Epidermal melanocyte (primary cell): ENCODE measurements around the gene TBX1.
"Not testable (repeated sequence)": the region's sequence is repeated elsewhere in the genome, so short reads cannot be mapped to it uniquely, and the experiment has no call there.

ENCODE experiments used
- DNase-seq: peaks from one replicate; pipeline ENCODE4 v3.0.0; 2011; ENCODE audit warnings: low spot score; ENCODE audit not compliant: insufficient read length

TBX1 gene

DNA sequence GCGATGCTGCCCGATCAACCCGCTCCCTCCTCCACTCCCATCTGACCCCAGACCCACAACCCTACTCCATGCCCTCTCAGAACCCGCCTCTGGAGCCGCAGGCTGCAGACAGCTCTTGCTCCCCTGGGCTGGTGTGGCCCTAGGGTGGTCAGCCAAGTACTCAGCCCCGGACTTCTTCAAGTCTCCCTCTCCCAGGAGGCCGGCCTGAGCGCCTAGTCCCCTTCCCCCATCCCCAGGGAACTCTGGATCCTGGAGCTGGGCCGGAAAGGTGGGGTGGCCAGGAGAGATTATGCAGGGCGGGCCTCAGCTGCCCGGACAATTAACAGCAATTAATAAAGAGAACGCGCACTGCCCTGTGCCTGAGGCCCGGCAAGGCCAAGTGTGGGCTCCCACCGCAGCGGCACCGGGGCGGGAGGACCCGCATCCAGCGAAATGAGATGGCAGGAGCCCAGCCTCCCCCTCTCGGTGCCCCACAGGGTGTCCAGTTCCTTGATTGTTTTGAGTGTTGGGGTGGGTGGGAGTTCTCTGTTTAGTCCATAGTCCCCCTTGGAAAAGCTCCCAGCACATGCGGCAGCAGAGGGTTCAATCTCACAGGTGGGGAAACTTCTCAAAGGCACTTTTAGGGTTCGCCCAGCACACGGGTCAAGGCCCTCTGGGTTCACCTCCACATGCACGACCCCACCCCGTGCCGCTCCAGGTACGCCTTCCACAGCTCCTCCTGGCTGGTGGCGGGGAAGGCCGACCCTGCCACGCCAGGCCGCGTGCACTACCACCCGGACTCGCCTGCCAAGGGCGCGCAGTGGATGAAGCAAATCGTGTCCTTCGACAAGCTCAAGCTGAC is 3.1 kb downstream of the TBX1 start:
- DNase-seq, result no peak

DNA sequence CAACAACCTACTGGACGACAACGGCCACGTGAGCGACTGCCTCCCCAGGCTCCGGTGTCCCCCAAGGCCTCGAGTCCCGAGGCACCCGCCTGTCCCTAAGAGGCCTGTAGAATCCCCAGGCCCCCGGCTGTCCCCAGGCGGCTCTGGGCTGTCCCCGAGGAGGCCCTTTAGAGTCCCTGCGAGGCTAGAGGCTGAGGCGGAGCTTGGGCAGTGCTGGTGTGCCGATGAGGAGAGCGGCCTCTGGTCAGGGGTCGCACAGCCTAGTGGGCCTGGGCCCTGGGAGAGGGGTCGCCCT is 3.7 kb downstream of the TBX1 start:
- DNase-seq, result no peak

DNA sequence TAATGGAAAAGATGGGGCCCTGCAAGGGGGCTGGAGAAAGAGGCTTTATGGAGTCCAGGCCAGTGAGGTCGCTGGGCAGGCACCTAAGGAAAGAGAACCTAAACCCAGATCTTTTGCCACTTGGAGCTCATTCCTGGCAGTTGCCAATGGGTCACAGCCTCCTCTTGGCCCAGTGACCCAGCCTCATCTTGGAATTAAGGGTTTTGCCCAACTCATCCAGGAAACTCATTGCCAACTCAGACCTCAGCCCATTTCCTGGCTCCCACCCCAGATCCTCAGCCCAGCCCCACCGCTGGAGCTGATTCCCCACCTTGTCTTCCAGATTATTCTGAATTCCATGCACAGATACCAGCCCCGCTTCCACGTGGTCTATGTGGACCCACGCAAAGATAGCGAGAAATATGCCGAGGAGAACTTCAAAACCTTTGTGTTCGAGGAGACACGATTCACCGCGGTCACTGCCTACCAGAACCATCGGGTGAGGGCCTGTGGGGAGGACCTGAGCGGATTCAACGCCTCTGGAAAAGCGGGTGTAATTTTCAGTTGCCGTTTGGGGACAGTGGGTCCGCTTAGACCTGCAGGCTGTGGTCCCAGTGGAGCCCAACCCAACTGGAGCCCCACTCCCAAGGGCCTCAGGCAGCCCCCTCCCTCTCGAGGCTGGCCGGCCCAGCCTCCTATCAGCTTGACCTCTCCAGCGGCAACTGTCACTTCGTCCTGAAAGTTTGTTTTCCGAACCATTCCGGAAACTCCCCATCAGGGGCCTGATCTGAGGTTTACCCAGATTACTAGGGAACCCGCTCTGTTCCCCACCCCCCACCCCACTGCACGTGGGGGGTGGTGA is 4.3 kb downstream of the TBX1 start:
- no peak for DNase-seq

DNA sequence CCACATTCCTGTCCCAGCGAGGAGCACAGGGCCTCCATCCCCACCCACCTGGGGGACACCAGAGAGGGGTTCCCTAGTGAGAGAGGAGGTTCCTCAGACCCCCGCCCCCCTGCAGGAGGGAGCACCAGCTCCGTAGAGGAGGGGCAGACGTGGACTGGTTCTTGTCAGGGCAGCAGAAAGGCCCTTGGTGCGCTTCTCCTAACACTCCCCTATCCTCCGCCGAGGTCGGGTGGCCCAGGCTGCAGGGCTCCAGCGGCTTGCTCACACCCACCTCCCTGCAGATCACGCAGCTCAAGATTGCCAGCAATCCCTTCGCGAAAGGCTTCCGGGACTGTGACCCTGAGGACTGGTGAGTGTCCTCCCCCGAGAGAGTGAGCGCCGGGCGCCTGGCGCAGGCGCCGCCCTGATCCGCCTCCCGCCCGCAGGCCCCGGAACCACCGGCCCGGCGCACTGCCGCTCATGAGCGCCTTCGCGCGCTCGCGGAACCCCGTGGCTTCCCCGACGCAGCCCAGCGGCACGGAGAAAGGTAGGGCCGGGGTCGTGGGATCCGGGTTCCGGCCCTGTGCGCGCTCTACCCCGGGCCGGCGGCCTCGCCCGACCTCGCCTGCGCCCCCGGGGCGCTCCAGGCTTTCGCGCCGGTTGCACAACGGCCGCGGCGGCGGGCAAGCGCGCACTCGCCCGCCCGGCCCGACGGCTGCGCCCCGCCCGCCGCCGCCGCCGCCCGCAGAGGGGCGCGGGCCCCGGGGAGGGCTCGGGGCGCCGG is 5.1 kb downstream of the TBX1 start:
- no peak for DNase-seq

DNA sequence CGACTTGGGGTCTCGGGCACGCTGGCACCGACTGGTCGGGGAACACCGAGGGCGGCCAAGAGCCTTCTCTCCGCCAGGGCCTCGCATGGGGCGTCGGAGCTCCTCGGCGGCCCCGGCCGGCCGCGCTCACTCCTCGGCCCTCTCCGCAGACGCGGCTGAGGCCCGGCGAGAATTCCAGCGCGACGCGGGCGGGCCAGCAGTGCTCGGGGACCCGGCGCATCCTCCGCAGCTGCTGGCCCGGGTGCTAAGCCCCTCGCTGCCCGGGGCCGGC is 5.6 kb downstream of the TBX1 start:
- no peak for DNase-seq

DNA sequence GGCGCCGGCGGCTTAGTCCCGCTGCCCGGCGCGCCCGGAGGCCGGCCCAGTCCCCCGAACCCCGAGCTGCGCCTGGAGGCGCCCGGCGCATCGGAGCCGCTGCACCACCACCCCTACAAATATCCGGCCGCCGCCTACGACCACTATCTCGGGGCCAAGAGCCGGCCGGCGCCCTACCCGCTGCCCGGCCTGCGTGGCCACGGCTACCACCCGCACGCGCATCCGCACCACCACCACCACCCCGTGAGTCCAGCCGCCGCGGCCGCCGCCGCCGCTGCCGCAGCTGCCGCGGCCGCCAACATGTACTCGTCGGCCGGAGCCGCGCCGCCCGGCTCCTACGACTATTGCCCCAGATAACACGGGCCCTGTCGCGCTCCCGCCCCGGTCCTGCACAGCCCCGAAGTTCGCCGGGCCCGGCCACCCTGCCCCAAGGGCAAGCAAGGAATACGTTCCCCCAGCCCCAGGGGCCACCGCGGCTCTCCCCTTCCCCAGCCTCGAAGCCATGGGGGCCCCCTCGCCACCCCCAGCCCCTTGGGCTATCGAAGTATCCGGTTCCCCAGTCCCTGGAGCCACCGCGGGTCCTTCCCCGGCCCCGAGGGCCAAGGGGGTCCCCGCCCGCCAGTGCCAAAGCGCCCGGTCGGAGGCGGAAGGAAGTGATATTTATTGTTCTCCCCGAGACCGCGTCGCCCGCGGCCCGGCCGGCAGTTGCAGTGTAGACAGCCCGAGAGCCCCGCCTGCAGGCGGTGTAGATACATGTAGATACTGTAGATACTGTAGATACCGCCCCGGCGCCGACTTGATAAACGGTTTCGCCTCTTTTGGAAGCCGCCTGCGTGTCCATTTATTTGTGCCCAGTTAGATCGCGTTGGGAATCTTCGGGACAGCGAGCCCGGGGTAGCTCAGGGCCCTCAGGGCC is 6.2 kb downstream of the TBX1 start:
- no peak for DNase-seq

DNA sequence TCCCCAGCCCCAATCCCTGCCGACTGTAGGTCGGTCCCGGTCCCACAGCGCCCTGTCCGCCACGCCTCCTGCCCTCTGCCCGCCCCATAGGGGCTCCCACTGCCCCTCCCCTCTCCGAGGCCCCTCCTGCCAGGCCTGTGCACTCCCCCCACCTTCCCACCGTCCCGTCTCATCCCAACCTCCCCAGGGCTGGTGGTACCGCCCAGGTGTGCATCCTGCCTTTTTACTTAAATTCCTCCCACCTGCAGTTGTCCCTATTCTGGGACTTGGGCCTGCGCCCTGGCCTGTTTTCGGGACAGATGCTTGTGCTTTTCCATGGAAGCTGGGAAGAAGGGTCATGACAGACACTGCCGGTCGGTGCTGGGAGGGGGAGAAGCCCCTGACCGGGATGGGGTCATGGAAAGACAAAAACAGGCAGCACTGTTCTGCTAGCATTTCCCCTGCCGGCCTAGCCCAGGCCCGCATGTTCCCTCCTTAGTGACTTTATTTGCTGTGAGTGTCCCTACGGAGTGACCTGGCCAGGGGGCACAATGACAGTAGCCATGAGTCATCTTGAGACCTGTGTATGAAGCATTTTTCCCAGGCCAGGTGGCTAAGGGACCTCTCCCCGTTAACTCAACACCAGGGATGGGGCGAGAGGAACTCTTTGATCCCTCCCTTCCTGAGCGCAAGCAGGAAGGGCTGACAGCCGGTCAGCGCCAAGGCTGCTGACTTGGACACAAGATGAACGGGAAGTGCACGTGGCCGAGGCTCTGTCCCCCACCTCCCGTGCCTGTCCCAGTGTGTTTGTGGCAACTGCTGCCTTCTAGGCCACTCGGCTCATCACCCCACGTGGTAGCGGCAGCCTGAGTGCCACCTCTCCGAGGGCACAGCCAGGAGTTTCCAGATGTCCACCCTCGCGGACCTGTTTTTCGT is 7.1 kb downstream of the TBX1 start:
- DNase-seq, result no peak

DNA sequence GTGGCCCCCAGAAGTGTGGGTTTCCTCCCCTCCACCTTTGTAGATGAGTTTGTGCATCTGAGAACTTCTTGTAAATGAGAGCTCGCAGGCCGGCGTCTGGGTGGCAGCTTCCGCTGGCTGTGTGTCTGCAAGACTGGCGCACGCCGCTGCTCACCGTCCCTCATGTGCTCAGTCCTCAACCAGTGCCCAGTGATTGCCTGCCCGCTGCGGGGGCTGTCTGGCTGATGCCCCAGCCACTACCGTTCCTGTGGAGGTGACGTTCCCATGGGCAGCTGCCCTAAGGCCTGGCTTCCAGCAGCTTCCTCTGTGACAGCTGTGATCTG is 8.8 kb downstream of the TBX1 start:
- no peak for DNase-seq

DNA sequence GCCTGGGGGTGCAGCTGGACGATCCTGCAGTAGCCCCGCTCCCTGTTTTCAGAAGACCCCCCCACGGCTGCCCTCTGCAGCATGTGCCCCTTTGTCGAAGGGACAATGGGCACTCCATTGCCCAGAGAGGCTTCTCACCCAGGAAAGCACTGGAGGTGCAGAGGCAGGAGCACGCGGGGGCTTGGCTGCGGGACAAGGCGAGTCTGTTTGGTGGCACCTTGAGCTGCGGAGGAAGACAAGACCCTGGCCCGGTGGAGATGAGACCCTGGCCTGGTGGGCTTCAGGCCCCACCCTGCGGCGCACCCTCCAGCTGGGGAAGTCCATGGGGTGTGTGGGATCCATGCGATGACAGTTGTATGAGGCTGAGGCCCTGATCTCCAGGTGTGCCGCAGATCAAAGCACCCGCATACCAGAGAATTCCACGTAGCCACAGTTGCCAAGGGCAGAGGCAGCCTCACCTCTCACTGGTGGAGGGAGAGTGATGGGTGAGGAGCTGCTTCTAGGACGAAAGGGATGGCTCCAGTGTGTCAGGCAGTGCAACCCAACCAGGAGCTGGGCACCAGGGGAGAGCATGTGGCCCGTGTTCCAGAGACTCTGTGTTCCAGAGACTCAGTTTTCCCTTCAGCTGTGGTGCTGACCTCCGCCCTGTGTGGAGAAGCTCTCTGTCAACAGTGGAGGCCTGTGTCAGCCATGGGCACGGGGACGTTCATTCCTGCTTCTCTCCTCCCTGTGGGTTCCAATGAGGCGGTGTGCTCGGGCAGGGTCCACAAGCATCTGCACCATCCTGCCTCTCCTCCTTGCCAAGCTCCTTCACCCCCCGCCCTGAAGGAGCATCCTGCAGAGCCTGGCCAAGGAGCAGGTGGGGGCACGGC is 10.0 kb downstream of the TBX1 start:
- no peak for DNase-seq

DNA sequence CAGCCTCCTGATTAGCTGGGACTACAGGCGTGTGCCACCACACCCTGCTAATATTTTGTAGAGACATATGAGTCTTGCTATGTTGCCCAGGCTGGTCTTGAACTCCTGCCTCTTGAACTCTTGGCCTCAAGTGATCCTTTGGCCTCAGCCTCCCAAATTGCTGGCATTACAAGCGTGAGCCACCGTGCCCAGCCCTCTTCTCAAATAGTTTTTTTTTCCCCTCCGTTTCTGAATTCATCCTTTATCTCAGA is 11.8 kb downstream of the TBX1 start:
- DNase-seq, result no peak

DNA sequence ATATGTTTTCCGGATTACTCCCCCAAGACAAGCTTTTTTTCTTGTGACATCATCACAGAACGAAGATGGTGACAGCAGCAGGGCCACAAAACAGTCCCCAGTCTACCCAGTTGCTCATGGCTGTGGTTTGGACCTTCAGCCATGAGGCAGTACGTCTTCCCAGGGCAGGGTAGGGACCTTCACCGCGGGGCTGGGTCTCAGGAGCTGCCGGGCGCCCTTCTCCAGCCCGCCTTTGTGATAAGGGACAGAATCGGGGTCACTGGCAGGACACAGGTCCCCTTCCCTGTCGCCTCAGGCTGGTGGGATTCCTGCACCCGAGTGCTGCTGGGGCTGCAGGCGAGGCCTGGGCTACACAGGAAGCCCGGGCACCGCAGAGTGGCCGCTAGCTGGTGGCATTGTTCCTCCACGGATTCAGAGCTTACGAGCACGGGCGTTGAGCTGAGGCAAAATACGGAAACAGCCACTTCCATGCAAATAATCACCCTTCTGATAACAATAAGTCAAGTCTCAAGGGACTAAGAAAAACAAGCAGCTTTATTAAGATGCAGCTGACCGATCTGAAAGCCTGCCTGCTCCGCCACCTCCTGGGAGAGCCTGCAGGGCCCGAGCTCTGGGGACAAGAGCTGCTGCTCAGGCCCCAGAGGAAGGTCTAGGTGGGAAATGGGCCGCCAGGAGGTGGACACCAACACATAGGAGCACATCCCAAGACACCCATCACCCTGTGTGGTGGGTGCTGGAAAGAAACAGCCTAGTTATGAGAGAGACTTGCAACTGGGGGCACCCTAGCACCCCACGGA is 12.3 kb downstream of the TBX1 start:
- no peak for DNase-seq

DNA sequence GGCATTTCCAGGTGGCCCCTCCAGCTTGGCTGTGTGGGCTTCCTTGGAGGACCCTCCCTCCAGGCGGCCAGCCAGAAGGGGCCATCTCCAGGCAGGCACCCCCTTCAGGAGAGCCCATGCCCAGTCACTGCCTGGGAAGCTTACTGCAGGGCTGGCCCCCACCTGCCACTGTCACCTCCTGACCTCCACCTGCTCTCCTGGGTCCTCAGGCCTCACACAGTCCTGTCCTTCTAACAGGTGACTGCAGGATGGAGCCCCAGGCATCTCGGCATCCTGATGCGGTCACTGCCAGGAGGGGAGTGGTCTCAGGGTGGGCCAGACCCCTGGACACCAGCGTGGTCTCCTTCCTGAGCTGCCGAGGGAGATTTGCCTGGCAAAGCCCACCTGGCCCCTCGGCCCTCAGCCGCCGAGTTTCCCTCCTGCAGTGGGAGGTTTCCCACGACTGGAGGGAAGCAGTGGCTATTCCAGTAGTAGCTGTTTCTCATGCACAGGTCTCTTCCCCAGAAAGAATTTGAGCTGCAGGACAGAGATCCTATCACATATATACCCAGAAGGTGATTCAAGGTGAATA is 13.0 kb downstream of the TBX1 start:
- no peak for DNase-seq

DNA sequence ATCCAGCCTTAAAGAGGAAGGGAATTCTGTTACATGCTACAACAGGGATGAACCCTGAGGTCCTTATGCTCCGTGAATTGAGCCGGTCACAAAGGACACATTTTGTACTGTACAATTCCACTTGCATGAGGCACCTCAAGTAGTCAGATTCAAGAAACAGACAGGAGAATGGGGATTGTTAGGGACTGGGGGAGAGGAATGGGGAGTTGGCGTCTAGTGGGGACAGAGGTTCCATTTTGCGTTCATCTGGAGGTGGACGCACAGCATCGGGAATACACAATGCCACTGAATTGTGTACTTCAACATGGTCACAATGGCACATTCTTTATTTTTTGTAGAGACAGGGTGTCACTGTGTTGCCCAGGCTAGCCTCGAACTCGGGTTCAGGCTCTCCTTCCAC is 14.1 kb downstream of the TBX1 start:
- no peak for DNase-seq

DNA sequence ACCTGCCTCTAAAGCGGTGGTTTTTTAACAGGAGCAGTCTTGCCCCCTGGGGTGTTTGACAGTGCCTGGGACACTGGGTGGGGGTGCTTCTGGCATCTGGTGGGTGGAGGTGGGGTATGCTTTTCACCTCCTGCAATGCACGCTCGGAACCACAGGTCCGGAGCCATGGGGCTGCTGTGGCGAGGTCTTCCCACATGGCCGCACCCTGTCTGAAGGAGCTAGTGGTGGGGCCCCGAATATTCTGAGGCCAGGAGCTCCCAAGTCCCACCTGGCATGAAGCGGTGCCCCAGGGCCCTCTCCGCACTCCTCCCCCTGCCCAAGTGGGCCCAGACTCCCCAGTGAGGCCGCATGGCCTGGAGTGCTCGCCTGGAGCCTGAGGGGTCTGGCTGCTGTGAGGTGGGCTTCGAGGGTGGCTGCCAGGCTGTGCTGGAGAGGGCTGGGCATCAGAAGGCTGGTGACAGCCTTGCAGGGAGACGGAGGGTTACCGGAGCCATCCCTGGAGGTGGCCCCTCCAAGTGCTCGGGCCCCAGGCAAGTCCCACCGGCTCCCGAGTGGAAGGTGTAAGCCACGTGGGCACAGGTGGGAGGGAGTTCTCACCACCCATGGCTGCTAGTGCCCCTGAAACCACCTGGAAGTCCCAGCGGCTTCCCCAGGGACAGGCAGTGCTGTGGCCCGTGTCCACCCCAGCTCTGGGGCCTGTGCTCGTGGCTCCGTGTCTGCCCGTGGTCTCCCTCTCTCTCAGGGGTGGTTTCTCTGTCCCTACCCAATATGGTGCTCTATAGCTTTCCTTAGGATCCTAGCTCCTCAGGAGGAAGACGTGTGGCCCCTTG is 15.1 kb downstream of the TBX1 start:
- DNase-seq, result no peak

DNA sequence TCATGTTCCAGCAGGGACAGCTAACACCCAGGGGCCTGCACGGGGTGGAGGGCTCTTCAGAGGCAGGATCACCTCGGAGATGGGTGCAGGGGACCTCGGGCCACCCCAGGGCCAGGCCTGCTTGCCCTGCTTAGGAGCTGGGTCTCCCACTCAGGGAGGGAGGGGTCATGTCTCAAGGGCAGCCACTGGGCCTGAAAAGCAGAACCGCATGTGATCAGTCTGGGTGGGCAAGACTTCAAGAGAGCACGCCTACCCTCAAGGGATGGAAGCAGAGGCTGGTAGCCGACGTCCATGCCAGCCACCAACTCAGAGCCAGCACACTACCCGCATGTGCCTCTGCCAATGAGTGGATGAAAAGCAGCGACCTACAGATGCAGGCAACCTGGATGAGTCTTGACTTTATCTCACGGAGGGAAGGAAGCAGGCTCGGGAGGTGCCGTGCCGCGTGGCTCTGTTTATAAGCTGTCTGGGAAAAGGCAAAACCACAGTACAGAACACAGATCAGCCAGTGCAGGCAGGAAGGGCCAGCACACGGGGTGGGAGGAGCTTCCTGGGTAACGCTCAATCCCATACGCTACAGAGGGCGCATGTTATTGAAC is 16.0 kb downstream of the TBX1 start:
- DNase-seq, result no peak

DNA sequence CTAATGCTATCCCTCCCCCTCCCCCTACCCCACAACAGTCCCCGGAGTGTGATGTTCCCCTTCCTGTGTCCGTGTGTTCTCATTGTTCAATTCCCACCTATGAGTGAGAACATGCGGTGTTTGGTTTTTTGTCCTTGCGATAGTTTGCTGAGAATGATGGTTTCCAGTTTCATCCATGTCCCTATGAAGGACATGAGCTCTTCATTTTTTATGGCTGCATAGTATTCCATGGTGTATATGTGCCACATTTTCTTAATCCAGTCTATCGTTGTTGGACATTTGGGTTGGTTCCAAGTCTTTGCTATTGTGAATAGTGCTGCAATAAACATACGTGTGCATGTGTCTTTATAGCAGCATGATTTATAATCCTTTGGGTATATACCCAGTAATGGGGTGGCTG is 16.6 kb downstream of the TBX1 start:
- DNase-seq, result not testable (repeated sequence)

DNA sequence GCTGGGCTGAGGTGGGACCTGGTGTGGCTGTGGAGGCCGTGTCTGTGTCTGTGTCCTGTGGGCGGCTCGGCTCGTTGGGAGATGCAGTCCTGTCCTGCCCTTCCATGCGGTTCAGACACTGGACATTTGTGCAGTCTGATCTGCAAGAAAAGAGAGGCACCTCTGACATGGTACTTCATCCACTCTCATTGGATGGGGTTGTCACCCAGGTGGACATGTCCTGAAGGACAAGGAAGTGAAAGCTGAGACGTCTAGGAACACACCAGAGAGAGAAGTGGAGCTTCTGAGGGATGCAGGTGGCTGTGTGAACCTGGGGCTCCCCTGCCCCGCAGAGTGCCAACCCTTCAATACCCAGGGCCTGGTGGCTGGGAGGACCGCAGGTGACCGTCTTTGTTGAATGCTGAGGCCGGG is 18.4 kb downstream of the TBX1 start:
- DNase-seq, result no peak
